PC-3 (cell line): Measurements from ENCODE around the gene TEDC1. TPM values are rescaled to one million over a fixed set of nuclear protein-coding genes. Genes with fewer than 3 reads are reported as not detected.

Experiments used
- ATAC-seq: fragments of 200-7000 bp; cut with Tn5 transposase; 2 replicates; pipeline ENCODE4 v1.9.1; 2020; ENCODE audit warnings: mild to moderate bottlenecking, moderate library complexity
- BruUV-seq: library from RNA; stranded (reverse); fragments of 400-500 nt; replicated peaks from 2 replicates; lab custom pipeline; 2021; lab: Mats Ljungman, UMichigan
- CTCF ChIA-PET: fragments of 300-600 bp; sonication (Branson Sonifier 250); formaldehyde crosslinking; loops from one replicate; lab custom pipeline; 2022; ENCODE audit warnings: antibody characterized with exemption; lab: Charles Lee
- POLR2A ChIA-PET: fragments of 300-600 bp; sonication (Branson Sonifier 250); formaldehyde crosslinking; loops from one replicate; lab custom pipeline; 2022; ENCODE audit warnings: antibody characterized with exemption; ENCODE audit not compliant: unreplicated experiment; lab: Charles Lee
- DNase-seq: peaks from one replicate; pipeline ENCODE4 v3.0.0-alpha.2; 2015
- H2AFZ ChIP-seq: fragments of 300-600 bp; sonication (generic); 2 replicates; pipeline ENCODE4 v1.6.0; 2016; ENCODE audit warnings: antibody characterized with exemption, low read length
- H3F3A ChIP-seq: fragments of 300-600 bp; sonication (generic); one replicate; pipeline ENCODE4 v1.6.0; 2017; ENCODE audit warnings: antibody characterized with exemption, low read length, control low read depth, mild to moderate bottlenecking; ENCODE audit not compliant: unreplicated experiment
- H3K27ac ChIP-seq: fragments of 300-600 bp; sonication (generic); 2 replicates; pipeline ENCODE4 v1.5.1; 2016; ENCODE audit warnings: mild to moderate bottlenecking, low read length
- H3K27me3 ChIP-seq: fragments of 300-600 bp; sonication (generic); 2 replicates; pipeline ENCODE4 v1.6.1; 2016; ENCODE audit warnings: low read length, mixed read lengths
- H3K36me3 ChIP-seq: fragments of 300-600 bp; sonication (generic); 2 replicates; pipeline ENCODE4 v1.6.1; 2016; ENCODE audit warnings: low read depth, mixed run types, low read length, mixed read lengths
- H3K4me1 ChIP-seq: fragments of 300-600 bp; sonication (generic); 2 replicates; pipeline ENCODE4 v1.5.1; 2016; ENCODE audit warnings: low read length; ENCODE audit not compliant: insufficient read depth
- H3K4me2 ChIP-seq: fragments of 300-600 bp; sonication (generic); 2 replicates; pipeline ENCODE4 v1.6.0; 2016; ENCODE audit warnings: low read length
- H3K4me3 ChIP-seq: fragments of 300-600 bp; sonication (generic); 2 replicates; pipeline ENCODE4 v1.5.1; 2016; ENCODE audit warnings: mild to moderate bottlenecking, low read length, mixed read lengths
- H3K79me2 ChIP-seq: fragments of 300-600 bp; sonication (generic); 2 replicates; pipeline ENCODE4 v1.6.1; 2017; ENCODE audit warnings: low read length, mixed read lengths
- H3K9ac ChIP-seq: fragments of 300-600 bp; sonication (generic); 2 replicates; pipeline ENCODE4 v1.6.0; 2016; ENCODE audit warnings: mild to moderate bottlenecking, low read length
- H3K9me2 ChIP-seq: fragments of 300-600 bp; sonication (generic); replicated peaks from 2 replicates; pipeline ENCODE4 v1.6.1; 2016; ENCODE audit warnings: mixed run types, low read length, mixed read lengths
- H3K9me3 ChIP-seq: fragments of 300-600 bp; sonication (generic); 2 replicates; pipeline ENCODE4 v1.6.1; 2016; ENCODE audit warnings: low read length, mixed read lengths
- H4K20me1 ChIP-seq: fragments of 300-600 bp; sonication (generic); 2 replicates; pipeline ENCODE4 v1.6.1; 2016; ENCODE audit warnings: low read length, mixed read lengths
- CTCF ChIP-seq: fragments of 300-600 bp; sonication (generic); conservative IDR thresholded peaks from 2 replicates; pipeline ENCODE4 v1.5.1; 2017; ENCODE audit warnings: antibody characterized with exemption, low read depth, mild to moderate bottlenecking, low read length
- EZH2 ChIP-seq: fragments of 300-600 bp; sonication (generic); IDR thresholded peaks from one replicate; pipeline ENCODE4 v1.6.1; 2017; ENCODE audit warnings: antibody characterized with exemption, mild to moderate bottlenecking, low read length; ENCODE audit not compliant: unreplicated experiment
- EZH2phosphoT487 ChIP-seq: fragments of 300-600 bp; sonication (generic); IDR thresholded peaks from 2 replicates; pipeline ENCODE4 v1.6.1; 2018; ENCODE audit warnings: mild to moderate bottlenecking, antibody characterized with exemption, low read length, borderline replicate concordance
- intact Hi-C: fragments of 100-400 bp; cut with micrococcal nuclease; formaldehyde crosslinking; loops from 2 replicates; pipeline ENCODE4 v1.9.0; 2023
- total RNA-seq: library from RNA; depleted of rRNA; stranded (reverse); fragments of >200 nt; gene quantifications from 2 replicates; pipeline ENCODE4 v1.2.3, GENCODE V29; 2014

The TEDC1 gene
- total RNA-seq, 1 experiment from 2014 or later, result 66.7 TPM

- intact Hi-C loops, result loop anchor here (1.0 to 2.0 kb wide), 4 partner anchors 8 to 119 kb away; no protein-coding TSS in a partner anchor
- no peak for DNase-seq
- H2AFZ ChIP-seq, result peak overlapping the region; percentile 86; the same call in 1 of the 2 replicates
- CTCF ChIA-PET, result interaction anchor here (0.7 to 2.7 kb wide), 7 partner anchors 9 to 119 kb away, joined by 3 to 24 read pairs (median 5); no protein-coding TSS in a partner anchor
- peaks cover 11% of the 10 kb centered on the region for H4K20me1 ChIP-seq
- no TSS peak for BruUV-seq
- H3K4me2 ChIP-seq, result peak overlapping the region; percentile 99
- peak overlapping the region; percentile 72 for H3K27ac ChIP-seq
- H3K9me2 ChIP-seq, result no peaks in the 10 kb centered on the region
- peak overlapping the region; percentile 86 for H3K4me3 ChIP-seq
- no peaks in the 10 kb centered on the region for H3K9me3 ChIP-seq
- POLR2A ChIA-PET, result interaction anchor here (1.7 kb wide), 1 partner anchor 9 kb away, joined by 18 read pairs; no protein-coding TSS in a partner anchor
- TF ChIP-seq CTCF, result no peak
- TF ChIP-seq EZH2phosphoT487, result no peak
- no peak for TF ChIP-seq EZH2
- H3K79me2 ChIP-seq, result peaks cover 13% of the 10 kb centered on the region
- ATAC-seq, result no peak
- peaks cover 19% of the 10 kb centered on the region for H3K4me1 ChIP-seq
- H3K9ac ChIP-seq, result peak overlapping the region; percentile 87
- no peaks in the 10 kb centered on the region for H3K36me3 ChIP-seq
- H3K27me3 ChIP-seq, result no peaks in the 10 kb centered on the region
- H3F3A ChIP-seq, result no peaks in the 10 kb centered on the region
Observed at GRCh38 chr14:105490267-105490571, 827 bp upstream of the TEDC1 start.

- ChIA-PET POLR2A (no interaction called here), CTCF (interaction anchor here (0.9 to 2.7 kb wide), 3 partner anchors 10 to 37 kb away, joined by 5 to 24 read pairs (median 11); no protein-coding TSS in a partner anchor)
- Histone ChIP-seq H2AFZ (peak overlapping the region; percentile 63; the same call in 1 of the 2 replicates), H3K4me3 (peak overlapping the region; percentile 81), H3F3A (no peaks in the 10 kb centered on the region), H3K79me2 (peaks cover 13% of the 10 kb centered on the region), H3K27me3 (no peaks in the 10 kb centered on the region), H3K4me1 (peaks cover 19% of the 10 kb centered on the region), H3K9ac (peak overlapping the region; percentile 93), H3K36me3 (no peaks in the 10 kb centered on the region), H3K27ac (peak overlapping the region; percentile 80), H3K9me3 (no peaks in the 10 kb centered on the region), H3K9me2 (no peaks in the 10 kb centered on the region), H4K20me1 (peaks cover 11% of the 10 kb centered on the region), H3K4me2 (peak overlapping the region; percentile 83)
- DNase-seq, result peak; percentile 77
- no peak for TF ChIP-seq CTCF
- TF ChIP-seq EZH2, result no peak
- no peak for TF ChIP-seq EZH2phosphoT487
- peak; percentile 9 for ATAC-seq
- intact Hi-C loops, result loop anchor here (2.0 kb wide), 2 partner anchors 37 to 43 kb away; no protein-coding TSS in a partner anchor
- no TSS peak for BruUV-seq
Observed at GRCh38 chr14:105491366-105491973, 424 bp downstream of the TEDC1 start.
